ENCODE data around the gene PLPP4.
"Not testable (repeated sequence)": the region's sequence is repeated elsewhere in the genome, so short reads cannot be mapped to it uniquely, and the experiment has no call there.

Gene PLPP4

GRCh38 chr10:120490288-120490687 is 33.3 kb downstream of the PLPP4 start:
- no peak for DNase-seq (ENCODE audit: low read depth)

- DNase-seq (ENCODE audit: low read depth), result no peak
Measured at GRCh38 chr10:120492346-120492745, 35.3 kb downstream of the PLPP4 start.

DNA sequence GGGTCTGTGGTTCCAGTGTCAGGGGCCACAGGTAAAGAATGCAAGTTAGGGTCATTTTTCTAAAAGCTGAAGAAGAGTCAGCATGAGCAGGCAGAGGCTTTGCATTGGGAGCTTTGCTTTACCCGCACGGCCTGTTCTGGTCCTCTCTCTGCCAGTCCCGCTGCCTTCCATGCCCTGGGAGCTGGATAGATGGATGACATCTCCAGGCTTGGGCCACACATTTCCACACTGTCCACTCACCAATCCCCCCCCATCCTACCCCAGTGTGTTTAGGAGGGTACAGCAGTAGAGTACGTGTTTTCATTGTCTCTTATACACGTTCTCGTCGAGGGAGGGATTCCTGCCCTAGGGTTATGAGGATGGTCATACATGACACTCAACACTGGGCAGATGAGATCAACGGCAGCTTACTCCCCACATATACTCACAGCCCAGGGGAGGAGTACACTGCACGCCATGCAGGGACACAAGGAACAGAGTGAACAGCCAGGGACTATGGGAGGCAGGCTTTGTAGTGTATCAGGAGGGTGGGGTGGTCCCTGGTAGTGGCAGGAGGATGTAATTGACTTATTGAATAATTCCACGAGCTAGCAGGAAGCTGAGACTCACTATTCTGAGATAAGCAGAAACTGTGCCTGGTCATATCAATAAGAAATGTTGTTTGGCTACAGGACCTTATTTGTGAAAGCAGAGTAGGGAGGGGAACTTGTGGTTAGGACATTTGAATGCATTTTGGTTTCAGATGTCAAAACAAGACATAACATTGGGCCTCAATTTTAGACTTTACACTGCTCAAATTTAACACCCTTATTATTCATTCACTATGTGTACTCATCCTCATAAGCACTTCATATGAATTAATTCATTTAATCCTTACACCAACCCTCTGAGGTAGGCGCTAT is 36.6 kb downstream of the PLPP4 start:
- DNase-seq (ENCODE audit: low read depth), result no peak

DNA sequence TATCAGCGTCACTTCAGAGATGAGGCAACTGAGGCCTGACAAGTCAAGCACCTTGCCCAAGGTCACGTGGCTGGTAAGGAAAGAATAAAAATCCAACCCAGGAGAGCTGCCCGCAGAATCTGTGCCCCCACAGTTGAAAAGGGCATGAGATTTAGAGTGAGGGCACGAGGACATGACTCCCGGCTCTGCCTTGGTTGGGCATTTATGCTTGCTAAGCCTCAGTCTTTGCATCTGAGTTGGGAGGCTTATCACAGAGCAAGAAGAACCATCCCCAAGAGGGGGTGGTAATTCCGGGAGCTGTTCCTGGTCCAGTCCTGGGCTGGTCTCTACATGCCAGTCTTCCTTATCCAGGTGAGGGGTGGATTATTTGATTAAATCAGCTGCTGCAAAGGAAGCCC is 37.3 kb downstream of the PLPP4 start:
- no peak for DNase-seq (ENCODE audit: low read depth)

DNA sequence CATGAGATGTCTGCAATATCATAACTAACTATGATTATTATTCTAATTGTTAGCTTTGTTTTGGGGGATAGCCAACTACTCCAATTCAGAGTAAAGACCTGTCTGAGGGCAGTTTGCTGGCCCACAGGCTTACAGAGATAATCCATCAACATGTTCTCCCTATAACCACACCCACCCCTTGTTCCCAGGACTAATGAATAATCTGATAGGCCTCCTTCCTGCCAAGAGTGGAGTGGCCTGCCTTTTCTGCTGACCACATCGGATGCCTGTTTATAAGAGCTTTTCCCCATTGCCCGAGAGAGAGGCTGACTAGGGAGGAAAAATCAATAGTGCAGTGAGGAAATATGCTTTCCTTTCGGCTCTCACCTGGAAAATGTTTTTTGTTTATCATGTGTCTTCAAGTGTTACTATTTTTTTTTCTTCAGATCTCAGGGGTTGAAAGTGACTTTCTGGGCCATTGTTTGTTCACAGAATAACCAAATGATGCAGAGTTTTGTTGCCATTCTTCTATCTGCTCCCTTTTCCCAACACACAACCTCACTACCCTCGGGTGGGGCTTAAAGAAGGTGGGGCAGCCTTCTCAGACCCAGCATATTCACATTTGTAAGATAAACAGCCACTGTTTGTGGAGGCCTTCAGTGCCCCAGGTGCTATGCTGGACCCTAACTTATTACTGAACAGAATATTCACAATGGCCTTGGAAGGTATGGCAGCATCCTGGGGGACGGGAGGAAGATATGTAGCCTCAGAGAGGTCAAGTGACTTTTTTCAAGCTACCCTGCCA is 38.4 kb downstream of the PLPP4 start:
- DNase-seq (ENCODE audit: low read depth), result no peak

- no peak for DNase-seq (ENCODE audit: low read depth)
Measured at GRCh38 chr10:120499883-120500282, 42.9 kb downstream of the PLPP4 start.

DNA sequence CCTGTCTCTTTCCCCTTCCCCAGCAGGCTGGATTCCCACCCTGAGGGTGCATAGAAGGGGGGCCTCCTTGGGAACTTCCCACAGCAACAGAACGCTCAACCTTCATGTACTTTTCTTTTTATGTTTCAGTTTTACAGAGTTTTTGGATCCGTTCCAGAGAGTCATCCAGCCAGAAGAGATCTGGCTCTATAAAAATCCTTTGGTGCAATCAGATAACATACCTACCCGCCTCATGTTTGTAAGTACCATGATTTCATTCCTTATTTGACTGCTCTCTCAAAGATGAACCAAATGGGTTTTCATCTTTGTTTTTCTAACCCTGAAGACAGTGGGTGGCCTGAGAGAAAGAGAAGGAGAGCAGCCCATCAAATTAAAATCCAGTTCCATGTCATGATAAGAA is 46.7 kb downstream of the PLPP4 start:
- DNase-seq (ENCODE audit: low read depth), result no peak

DNA sequence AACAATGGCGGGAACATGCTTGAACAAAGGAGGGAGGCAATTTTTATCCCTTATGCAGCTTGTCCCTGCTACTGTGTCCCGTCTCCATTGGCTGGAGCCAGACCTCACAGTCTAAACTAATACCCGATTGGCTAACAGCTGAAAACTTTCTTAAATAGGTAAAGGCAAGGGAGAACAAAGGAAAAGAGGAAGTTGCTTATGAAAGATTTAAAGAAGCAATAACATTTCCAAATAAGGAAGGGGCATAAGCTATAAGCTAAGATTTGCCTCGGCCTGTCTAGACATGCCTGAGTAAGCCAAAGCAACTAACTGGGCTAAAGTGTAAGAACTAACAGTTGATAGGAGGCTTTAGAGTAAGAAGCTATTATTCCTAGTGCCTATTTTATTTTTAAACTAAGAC is 47.2 kb downstream of the PLPP4 start:
- DNase-seq (ENCODE audit: low read depth), result not testable (repeated sequence)

DNA sequence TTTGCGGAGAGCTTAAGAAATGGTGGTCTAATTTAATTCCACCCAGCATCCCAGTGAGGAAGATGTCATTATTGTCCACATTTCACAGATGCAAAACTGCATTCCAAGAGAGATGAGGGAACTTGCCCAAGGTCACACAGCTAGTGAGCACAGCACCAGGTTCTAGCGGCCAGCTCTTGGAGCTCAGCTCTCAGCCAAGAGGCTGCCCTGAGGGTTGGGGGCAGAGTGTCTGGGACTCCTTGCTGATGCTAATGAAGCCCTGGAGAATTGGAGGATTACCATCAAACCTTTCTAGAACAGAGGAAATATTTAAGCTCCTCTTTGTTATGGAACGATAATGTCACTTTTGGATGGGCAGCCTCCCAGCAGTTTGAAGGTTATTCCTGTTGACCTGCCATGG is 48.0 kb downstream of the PLPP4 start:
- DNase-seq (ENCODE audit: low read depth), result no peak

DNA sequence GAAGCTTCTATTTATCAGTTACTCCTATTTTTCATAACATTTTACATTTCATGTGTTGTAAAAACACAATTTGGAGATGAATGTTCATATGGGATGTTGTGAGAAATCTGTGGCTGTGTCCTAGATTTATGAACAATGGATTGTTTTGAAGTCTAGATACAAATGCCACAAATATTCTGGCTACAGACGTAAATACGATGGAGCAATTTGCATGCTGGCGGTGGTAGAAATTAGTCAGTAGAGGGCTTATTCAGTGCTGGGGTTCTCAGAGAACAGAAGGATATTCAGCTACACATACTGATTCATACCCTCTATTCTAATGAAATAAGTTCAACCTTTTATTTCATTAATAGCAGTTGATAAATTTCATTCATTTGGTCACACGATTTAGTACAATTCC is 48.8 kb downstream of the PLPP4 start:
- no peak for DNase-seq (ENCODE audit: low read depth)

- DNase-seq (ENCODE audit: low read depth), result no peak
Measured at GRCh38 chr10:120506674-120507073, 49.6 kb downstream of the PLPP4 start.

DNA sequence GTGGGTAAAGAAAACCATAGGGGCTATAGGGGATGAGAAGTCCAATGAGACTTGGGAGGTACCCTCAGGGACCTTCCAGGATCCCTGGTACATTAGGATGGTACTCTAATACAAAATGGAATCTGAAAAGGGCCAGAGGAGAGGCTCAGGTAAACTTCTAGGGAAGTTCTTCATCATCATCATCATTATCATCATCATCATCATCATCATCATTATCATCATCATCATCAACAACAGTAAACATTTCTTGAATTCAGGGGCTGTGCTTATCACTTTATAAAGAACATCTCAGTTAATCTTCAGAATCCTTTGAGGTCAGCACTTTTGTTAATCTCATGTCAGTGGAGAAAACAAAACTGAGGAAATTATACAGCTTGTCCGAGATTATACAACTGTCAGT is 50.1 kb downstream of the PLPP4 start:
- no peak for DNase-seq (ENCODE audit: low read depth)

DNA sequence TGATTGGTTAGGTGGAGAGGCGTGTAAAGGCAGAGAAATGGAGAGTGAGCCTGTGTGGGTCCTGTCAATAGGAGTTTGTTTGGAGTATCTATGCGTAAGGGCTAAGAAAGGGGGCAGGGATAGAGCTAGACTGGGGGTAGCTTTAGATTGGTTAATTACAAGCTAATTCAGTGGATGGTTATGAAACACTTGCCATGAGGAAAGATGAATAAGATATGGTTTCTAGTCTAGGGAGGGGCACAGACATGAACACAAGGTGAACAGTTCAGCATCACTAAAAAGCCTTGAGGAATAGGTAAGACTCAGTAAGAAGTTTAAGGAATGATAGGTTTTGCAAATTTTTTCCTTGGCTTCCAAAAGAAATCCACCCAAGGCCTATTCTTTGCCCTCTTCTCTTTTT is 50.6 kb downstream of the PLPP4 start:
- DNase-seq (ENCODE audit: low read depth), result no peak

GRCh38 chr10:120508393-120508792 is 51.4 kb downstream of the PLPP4 start:
- no peak for DNase-seq (ENCODE audit: low read depth)

- DNase-seq (ENCODE audit: low read depth), result no peak
Measured at GRCh38 chr10:120508966-120509365, 51.9 kb downstream of the PLPP4 start.

GRCh38 chr10:120511165-120511564 is 54.1 kb downstream of the PLPP4 start:
- no peak for DNase-seq (ENCODE audit: low read depth)

DNA sequence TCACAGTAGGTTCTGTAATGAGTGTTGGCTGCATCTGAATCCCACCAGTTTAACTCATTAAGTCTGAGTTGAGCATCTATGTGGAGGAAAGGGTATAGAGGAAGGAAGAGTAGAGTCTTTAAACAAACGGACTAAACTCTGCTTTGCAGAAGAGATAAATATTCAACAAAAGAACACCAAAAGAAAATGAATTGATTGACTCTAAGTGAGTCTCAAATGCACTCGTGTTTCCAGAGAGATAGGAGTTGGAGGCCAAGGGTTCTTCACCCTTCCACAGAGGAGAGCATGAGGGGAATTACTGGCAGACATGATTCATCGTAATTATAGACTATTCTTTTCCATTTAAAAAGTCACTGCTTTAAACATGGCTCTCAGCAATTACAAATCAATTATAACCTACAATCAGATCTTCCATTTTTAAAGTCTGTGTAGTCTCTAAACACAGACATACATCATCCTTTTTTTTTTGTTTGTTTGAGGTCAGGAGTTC is 56.3 kb downstream of the PLPP4 start:
- no peak for DNase-seq (ENCODE audit: low read depth)

- DNase-seq (ENCODE audit: low read depth), result no peak
Measured at GRCh38 chr10:120514035-120514620, 57.1 kb downstream of the PLPP4 start.

DNA sequence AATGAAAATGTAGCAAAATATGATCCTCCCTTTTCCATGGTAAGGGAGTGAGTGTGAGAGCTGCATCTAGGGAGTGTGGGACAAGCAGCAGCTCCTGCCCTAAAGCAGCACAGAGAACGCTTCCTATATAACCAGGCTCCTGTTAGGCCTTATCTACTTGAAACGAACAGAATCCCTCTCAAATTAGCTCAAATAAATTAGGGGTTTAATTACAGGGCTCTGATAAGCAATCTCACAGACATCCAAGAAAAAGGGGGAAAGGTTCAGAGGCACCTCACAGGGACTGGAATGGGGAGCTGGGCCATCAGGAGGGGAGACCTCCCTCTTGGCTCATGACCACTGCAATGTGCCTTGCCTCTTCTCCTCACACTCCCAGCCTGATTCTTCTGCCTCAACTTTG is 57.9 kb downstream of the PLPP4 start:
- DNase-seq (ENCODE audit: low read depth), result no peak

DNA sequence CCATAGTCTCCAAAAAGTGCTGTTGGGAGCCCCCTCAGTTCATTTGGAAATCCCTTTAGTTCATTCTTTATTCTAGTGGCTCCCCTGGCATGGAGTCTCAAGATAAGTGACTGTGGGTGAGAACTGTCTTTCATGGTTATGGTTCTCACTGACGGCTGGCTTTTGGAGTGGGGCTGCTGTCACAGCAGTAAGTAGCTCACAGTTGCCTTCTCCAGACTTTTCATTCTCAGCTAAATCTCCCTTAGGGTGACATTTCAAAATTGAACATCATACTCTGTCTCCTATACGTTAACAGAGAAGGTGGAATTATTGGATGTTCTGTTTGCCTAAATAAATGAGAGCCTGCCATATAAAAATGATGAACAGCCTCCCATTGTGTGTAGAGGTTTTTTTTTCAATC is 58.7 kb downstream of the PLPP4 start:
- DNase-seq (ENCODE audit: low read depth), result no peak

GRCh38 chr10:120516426-120516825 is 59.4 kb downstream of the PLPP4 start:
- no peak for DNase-seq (ENCODE audit: low read depth)

DNA sequence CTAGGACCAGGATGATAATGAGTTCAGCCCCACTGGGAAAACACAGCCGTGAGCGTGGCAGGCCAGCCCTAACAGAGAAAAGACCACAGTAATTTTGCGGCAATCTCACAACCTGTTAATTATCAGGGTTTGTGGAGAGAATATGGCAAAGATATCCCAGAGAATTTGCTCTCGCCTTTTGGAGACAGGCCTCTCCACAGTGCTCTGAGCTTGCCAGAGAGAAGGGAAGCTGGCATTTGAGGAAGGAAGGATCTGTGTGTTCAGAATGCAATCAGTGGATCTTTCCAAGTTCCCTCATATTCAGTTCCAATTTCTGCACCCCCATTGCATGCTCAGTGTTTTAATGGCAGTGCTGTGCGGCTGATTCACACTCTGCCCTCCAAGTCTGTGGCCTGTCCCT is 60.2 kb downstream of the PLPP4 start:
- no peak for DNase-seq (ENCODE audit: low read depth)
